KOPT-K1 (cell line): ENCODE measurements around the gene SLC25A51.

Experiments used
- H3K27ac ChIP-seq: fragments of 200-600 bp; sonication (generic); 2 replicates; pipeline ENCODE4 v1.5.1; 2016; ENCODE audit warnings: antibody characterized with exemption, mild to moderate bottlenecking, low read depth, low read length; ENCODE audit not compliant: poor library complexity, severe bottlenecking
- H3K36me3 ChIP-seq: fragments of 200-600 bp; sonication (generic); 2 replicates; pipeline ENCODE4 v1.5.1; 2017; ENCODE audit warnings: antibody characterized with exemption, mild to moderate bottlenecking, low read length, moderate library complexity; ENCODE audit not compliant: insufficient read depth
- H3K9me3 ChIP-seq: fragments of 200-600 bp; sonication (generic); 2 replicates; pipeline ENCODE4 v1.5.1; 2017; ENCODE audit warnings: antibody characterized with exemption, low read length, mild to moderate bottlenecking; ENCODE audit not compliant: insufficient read depth, poor library complexity, severe bottlenecking

SLC25A51 gene

DNA sequence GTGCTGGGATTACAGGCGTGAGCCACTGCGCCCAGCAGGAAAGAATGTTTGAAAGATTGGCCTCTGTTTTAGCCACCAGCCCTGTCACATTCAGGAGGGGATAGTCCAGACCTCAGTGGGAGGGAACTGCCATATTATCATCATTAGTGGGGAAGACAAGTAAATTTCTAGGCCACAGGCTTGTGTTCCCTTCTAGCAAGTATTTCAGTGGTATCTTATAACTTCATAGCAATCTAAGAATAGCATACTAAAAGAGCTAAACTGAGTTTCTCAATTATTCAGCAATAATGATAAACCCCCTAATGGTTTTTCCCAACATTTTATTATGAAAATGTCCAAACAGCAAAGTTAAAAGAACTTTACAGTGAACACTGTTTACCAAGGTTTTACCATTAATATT, 30.0 kb downstream of the SLC25A51 start:
- H3K27ac ChIP-seq = no peak overlapping the region
- H3K36me3 ChIP-seq = peaks cover 18% of the 10 kb centered on the region

DNA sequence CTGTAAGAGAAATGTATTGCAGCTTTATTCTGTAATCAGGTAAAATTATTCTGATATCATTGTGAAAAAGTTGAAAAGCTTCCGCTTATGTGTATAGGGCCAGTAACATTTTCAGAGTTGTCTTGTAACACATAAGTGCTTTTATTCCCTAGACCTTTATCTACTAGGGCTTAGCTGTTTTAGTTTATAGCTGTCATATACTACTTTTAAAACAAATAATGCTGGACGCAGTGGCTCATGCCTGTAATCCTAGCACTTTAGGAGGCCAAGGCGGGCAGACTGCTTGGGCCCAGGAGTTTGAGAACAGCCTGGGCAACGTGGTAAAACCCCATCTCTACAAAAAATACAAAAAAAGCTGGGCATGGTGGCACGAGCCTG, 33.1 kb downstream of the SLC25A51 start:
- no peak overlapping the region for H3K27ac ChIP-seq
- peaks cover 14% of the 10 kb centered on the region for H3K36me3 ChIP-seq
- no peaks in the 10 kb centered on the region for H3K9me3 ChIP-seq

More for the DNA sequence above, 30.0 kb downstream of the SLC25A51 start:
- peaks cover 11% of the 10 kb centered on the region for H3K9me3 ChIP-seq

DNA sequence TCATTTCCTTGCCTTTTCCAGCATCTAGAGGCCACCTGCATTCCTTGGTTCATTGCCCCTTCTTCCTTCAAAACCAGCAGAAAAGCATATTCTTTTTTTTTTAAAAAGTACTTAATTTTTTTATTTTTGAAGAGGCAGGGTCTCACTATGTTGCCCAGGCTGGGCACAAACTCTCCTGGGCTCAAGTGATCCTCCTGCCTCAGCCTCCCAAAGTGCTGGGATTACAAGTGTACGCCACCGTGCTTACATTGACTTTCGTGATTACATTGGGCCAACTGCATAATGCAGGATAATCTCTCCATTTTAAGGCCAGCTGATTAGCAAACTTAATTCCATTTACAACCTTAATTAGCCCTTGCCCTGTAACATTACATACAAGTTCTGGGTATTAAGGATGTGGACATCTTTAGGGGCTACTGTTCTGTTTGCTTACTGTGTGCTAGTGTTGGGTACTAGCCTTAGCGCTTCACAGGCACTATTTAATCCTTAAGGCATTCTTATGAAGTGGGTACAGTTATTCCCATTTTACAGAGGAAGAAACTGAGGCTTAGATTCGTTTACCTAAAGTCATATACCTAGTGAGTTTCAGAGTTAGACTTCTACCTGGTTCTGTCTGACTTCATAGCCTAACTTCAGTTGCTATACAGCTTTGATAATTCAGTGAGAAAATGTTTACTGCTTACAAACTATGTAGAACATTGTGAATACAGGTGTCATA, 33.7 kb downstream of the SLC25A51 start:
- Histone ChIP-seq H3K27ac (no peak overlapping the region), H3K9me3 (no peaks in the 10 kb centered on the region), H3K36me3 (peaks cover 16% of the 10 kb centered on the region)

DNA sequence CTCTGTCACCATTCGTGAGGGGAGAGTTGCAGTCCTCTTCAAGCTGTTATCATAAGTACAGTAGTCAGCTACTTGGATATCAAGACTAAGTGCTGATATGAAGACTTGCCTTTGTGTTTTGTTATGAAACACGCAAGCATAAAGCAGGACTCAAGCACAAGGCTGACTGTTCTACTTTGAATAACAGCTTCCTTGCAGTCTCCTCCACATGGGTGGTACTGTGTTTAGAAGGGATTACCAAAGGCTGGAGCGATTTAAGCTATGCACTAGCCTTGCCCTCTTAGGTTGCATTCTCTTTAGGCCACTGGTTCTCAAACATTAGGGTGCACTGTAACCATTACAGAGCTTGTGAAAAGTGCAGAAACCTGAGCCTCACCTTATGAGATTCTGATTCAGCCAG, 41.4 kb downstream of the SLC25A51 start:
- Histone ChIP-seq H3K9me3 (no peaks in the 10 kb centered on the region), H3K36me3 (peaks cover 77% of the 10 kb centered on the region), H3K27ac (no peak overlapping the region)

DNA sequence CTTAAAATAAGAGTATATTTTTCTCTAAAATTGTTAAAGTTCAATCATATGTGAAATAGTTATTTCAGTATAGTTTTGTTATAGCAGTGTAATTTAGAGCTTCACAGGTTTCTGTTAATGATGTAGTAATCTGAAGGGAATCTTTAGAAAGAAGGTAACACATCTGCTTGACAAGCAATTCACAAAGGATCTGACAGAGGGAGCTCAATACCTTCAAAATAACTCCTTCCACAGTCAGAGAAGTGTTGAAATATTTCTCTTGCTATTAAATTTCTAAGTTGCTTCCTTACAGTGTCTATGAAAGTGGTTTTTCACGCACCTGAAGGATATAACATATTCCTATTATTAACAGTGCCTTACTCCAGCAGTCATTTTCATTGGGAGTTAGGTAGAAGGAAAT, 44.9 kb downstream of the SLC25A51 start:
- Histone ChIP-seq H3K36me3 (peaks cover 91% of the 10 kb centered on the region), H3K27ac (no peak overlapping the region), H3K9me3 (no peaks in the 10 kb centered on the region)

DNA sequence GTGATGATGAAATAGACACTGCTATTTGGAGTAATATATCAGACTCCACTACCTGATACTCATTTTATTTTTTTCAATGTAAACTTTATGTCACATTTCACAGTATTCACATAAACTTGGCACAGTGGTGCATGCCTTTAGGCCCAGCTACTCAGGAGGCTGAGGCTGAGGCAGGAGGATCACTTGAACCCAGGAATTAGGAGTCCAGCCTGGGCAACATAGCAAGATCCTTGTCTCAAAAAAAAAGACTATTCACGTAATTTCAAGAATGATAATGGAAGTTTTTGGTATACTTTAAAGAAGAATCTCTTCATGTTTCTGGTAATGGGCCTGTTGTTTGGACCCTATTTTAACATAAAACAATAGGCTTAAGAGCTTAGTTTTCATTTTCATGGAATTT, 47.4 kb downstream of the SLC25A51 start:
- Histone ChIP-seq H3K9me3 (no peaks in the 10 kb centered on the region), H3K36me3 (peaks cover 74% of the 10 kb centered on the region), H3K27ac (no peak overlapping the region)

DNA sequence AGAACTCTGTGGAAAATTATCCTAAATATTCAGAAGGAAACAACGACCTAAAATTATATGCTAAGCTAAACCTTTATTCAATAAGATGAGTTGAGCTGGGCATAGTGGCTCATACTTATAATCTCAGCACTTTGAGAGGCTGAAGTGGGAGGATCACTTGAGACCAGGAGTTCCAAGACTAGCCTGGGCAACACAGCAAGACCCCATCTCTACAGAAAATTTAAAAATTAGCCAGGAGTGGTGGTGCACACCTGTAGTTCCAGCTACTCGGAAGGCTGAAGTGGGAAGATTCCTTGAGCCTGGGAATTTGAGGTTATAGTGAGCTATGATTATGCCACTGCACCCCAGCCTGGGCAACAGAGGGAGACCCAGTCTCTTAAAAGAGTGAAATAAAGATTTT, 51.7 kb downstream of the SLC25A51 start:
- Histone ChIP-seq H3K27ac (no peak overlapping the region), H3K9me3 (no peaks in the 10 kb centered on the region), H3K36me3 (peaks cover 45% of the 10 kb centered on the region)

DNA sequence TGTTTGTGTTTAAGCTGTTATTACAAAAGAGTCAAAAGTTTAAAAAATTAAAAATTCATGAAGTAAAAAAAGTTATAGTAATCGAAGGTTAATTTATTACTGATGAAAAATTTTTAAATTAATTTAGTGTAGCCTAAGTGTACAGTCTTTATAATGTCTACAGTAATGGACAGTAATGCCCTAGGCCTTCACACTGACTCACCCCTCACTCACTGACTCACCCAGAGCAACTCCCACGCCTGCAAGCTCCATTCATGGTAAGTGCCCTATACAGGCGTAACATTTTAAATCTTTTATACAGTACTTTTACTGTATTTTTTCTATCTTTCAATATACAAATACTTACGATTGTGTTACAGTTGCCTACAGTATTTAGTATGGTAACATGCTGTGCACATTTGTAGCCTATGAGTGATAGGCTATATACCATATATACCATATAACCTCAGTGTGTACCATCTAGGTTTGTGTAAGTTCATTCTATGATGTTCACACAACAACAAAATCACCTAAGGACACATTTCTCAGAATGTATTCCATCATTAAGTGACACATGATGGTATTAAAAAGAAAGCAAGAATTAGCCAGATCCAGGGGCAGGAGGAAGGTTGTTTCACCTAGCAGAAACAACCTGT, 63.2 kb downstream of the SLC25A51 start:
- no peaks in the 10 kb centered on the region for H3K9me3 ChIP-seq
- no peak overlapping the region for H3K27ac ChIP-seq
- peaks cover 38% of the 10 kb centered on the region for H3K36me3 ChIP-seq

DNA sequence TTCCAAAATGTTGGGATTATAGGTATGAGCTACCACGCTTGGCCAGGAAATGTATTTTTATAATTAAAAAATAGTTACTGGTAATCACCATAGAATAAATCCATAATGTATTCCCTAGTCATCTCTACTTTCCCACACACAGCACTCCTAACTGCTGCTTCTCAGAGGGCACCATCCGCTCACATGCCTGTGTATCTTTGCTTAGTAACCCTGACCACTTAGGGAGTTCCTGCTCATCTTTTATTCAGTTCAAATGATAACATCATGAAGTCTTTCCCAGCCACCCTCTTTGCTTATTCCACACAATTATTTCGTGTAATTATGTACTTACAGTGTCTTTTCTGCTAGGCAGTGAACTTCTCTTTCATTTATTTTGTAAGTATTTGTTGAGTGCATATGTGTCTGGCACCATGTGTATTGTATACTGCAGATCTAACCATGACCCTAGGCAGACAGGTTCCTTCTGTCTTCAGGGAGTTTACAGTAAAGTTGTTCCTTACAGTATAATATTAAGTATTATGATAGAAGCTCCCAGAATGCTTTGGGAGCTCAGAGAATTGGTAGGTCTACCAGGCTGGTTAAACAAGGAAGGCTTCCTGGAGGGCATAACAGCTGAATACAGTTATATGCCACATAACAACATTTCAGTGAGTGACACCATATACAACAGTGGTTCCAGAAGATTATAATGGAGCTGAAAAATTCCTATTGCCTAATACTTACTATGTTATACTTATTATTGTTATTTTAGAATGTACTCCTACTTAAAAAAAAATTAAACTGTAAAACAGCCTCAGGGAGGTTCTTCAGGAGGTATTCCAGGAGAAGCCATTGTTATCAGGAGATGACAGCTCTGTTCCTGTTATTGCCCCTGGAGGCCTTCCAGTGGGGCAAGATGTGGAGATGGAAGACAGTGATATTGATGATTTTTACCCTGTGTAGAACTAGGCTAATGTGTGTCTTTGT, 64.1 kb downstream of the SLC25A51 start:
- Histone ChIP-seq H3K9me3 (no peaks in the 10 kb centered on the region), H3K27ac (no peak overlapping the region), H3K36me3 (peaks cover 43% of the 10 kb centered on the region)
